HEK293T (cell line): ENCODE measurements around the gene SLC6A17.
A peak's percentile ranks its signal among the peaks of the same experiment; 100 is the strongest.

Experiments used
- CTCF ChIA-PET: fragments of 350-600 bp; formaldehyde crosslinking; extraction: SDS; loops from one replicate; lab custom pipeline; 2021; ENCODE audit warnings: antibody characterized with exemption, inconsistent platforms; lab: Yijun Ruan, JAX
- POLR2A ChIA-PET: fragments of 350-600 bp; formaldehyde crosslinking; extraction: SDS; loops from one replicate; lab custom pipeline; 2020; ENCODE audit warnings: antibody characterized with exemption, inconsistent platforms; lab: Yijun Ruan, JAX
- DNase-seq: peaks from one replicate; pipeline ENCODE4 v3.0.0; 2012; ENCODE audit warnings: mixed read lengths; ENCODE audit errors: extremely low spot score
- ARNT ChIP-seq: fragments of 450-650 bp; IDR thresholded peaks from 2 replicates; pipeline ENCODE4 v1.6.1; 2017; ENCODE audit warnings: mild to moderate bottlenecking
- BHLHE40 ChIP-seq: fragments of 450-650 bp; IDR thresholded peaks from 2 replicates; pipeline ENCODE4 v1.6.1; 2016; ENCODE audit warnings: mild to moderate bottlenecking, moderate library complexity, borderline replicate concordance
- CTBP1 ChIP-seq: fragments of 450-650 bp; IDR thresholded peaks from 2 replicates; pipeline ENCODE4 v1.6.1; 2016; ENCODE audit warnings: borderline replicate concordance
- ELF4 ChIP-seq: fragments of 450-650 bp; IDR thresholded peaks from 2 replicates; pipeline ENCODE4 v1.6.1; 2017; ENCODE audit warnings: antibody characterized with exemption
- FOXA1 ChIP-seq: fragments of 450-650 bp; IDR thresholded peaks from 2 replicates; pipeline ENCODE4 v1.6.1; 2016; ENCODE audit warnings: mild to moderate bottlenecking
- FOXK2 ChIP-seq: fragments of 450-650 bp; IDR thresholded peaks from 2 replicates; pipeline ENCODE4 v1.6.1; 2016; ENCODE audit warnings: mild to moderate bottlenecking
- FOXM1 ChIP-seq: fragments of 450-650 bp; IDR thresholded peaks from 2 replicates; pipeline ENCODE4 v1.6.1; 2017; ENCODE audit warnings: mild to moderate bottlenecking, borderline replicate concordance
- HDGF ChIP-seq: fragments of 450-650 bp; IDR thresholded peaks from 2 replicates; pipeline ENCODE4 v1.6.1; 2017; ENCODE audit warnings: antibody characterized with exemption, borderline replicate concordance
- L3MBTL2 ChIP-seq: fragments of 450-650 bp; conservative IDR thresholded peaks from 2 replicates; pipeline ENCODE4 v1.6.1; 2016; ENCODE audit warnings: mild to moderate bottlenecking
- LEF1 ChIP-seq: fragments of 450-650 bp; IDR thresholded peaks from 2 replicates; pipeline ENCODE4 v1.6.1; 2017; ENCODE audit warnings: mild to moderate bottlenecking, borderline replicate concordance
- NFRKB ChIP-seq: fragments of 450-650 bp; IDR thresholded peaks from 2 replicates; pipeline ENCODE4 v1.6.1; 2016; ENCODE audit warnings: mild to moderate bottlenecking, moderate library complexity
- SP1 ChIP-seq: fragments of 450-650 bp; IDR thresholded peaks from 2 replicates; pipeline ENCODE4 v1.6.1; 2017
- SUZ12 ChIP-seq: fragments of 450-650 bp; IDR thresholded peaks from 2 replicates; pipeline ENCODE4 v1.6.1; 2016; ENCODE audit warnings: mild to moderate bottlenecking
- TARDBP ChIP-seq: fragments of 450-650 bp; IDR thresholded peaks from 2 replicates; pipeline ENCODE4 v1.6.1; 2016
- ZNF384 ChIP-seq: fragments of 450-650 bp; IDR thresholded peaks from 2 replicates; pipeline ENCODE4 v1.6.1; 2016
- TF ChIP-seq, protein P1 (sequence below): fragments of 450-650 bp; IDR thresholded peaks from 2 replicates; pipeline ENCODE4 v1.6.1; 2016

The SLC6A17 gene

DNA sequence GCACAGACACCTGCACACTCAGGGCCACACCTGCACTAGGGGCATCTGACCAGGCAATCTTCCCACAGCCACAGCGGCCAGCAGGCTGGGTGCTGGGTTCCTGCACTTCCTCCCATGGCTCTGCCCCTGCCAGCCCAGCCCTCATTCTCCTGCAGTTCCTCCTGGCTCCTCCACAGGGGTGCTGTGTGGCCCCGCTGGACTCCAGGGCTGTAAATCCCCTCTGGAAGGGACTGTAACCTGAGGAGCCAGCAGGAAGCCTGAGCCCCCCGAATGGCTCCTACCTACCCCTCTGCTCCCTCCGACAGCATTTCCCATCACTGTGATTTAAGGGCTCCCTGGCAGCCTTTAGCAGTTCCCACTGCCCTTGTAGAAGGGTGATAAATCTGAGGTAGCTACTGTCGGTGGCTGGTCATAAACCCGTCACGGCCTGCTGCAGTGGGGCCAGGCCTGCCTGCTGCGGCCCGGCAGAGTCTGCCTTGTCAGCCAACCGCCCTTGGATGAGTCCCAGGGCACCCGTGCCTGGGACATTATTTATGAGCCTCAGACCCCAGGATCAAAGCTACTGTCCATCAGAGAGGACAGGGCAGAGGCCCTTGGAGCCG is 29.2 kb upstream of the SLC6A17 start:
- TF ChIP-seq, protein P1, sequence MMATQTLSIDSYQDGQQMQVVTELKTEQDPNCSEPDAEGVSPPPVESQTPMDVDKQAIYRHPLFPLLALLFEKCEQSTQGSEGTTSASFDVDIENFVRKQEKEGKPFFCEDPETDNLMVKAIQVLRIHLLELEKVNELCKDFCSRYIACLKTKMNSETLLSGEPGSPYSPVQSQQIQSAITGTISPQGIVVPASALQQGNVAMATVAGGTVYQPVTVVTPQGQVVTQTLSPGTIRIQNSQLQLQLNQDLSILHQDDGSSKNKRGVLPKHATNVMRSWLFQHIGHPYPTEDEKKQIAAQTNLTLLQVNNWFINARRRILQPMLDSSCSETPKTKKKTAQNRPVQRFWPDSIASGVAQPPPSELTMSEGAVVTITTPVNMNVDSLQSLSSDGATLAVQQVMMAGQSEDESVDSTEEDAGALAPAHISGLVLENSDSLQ, result peak; percentile 98
- TF ChIP-seq SP1 (no peak), CTBP1 (peak; percentile 45; the same call in 1 of the 2 replicates)
- POLR2A ChIA-PET, result no interaction called here
- CTCF ChIA-PET, result no interaction called here
- peak; percentile 58 for DNase-seq

DNA sequence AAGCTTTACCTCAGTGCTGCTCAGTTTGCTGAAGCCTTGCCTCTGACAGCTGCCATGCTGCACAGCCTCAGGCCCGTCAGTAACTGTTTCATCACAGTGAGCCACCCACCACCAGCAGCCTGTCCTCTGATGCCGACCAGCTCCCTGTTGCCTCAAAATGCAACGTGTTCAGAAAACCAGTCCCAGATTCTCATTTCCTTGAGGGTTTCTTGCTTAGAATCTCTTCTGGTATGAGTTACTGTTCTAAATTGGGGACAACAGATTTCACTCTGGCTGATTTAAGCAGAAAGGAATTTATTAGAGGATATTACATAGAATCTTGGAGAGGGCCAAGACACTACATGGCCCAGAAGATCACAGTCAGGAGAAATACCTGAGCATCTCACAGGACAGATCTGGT is 27.1 kb upstream of the SLC6A17 start:
- POLR2A ChIA-PET, result no interaction called here
- TF ChIP-seq TARDBP, result no peak
- no peak for TF ChIP-seq ZNF384
- no peak for TF ChIP-seq NFRKB
- TF ChIP-seq FOXM1, result no peak
- no peak for TF ChIP-seq SP1
- TF ChIP-seq FOXA1, result no peak
- no peak for TF ChIP-seq HDGF
- no peak for TF ChIP-seq CTBP1
- no peak for TF ChIP-seq ARNT
- TF ChIP-seq, protein P1, result no peak
- TF ChIP-seq BHLHE40, result no peak
- TF ChIP-seq LEF1, result no peak
- DNase-seq, result no peak
- CTCF ChIA-PET, result no interaction called here

DNA sequence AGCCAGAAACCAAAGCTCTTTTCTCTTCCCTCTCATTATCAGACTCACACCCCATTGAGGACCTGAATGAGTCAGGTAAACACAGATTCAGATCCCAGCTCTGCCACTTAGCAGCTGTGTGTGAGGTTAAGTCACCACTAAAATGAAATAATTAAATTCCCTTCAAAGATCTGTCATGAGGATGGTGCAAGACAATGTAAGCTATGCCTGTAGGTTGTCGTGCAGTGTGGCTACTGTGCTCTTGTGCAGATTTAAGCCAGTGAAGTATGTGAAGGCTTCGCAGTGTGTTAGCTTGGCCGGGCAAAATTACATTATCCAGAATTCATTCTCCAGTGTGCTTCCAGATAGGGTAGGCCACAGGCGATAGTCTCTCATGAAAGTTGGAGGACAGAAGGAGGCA is 24.5 kb upstream of the SLC6A17 start:
- ChIA-PET CTCF (no interaction called here), POLR2A (no interaction called here)
- no peak for TF ChIP-seq ARNT
- no peak for TF ChIP-seq SP1
- TF ChIP-seq, protein P1, result no peak
- TF ChIP-seq LEF1, result no peak
- no peak for TF ChIP-seq ZNF384
- TF ChIP-seq NFRKB, result no peak
- TF ChIP-seq ELF4, result no peak
- TF ChIP-seq TARDBP, result no peak
- no peak for TF ChIP-seq FOXA1
- TF ChIP-seq FOXK2, result no peak
- no peak for TF ChIP-seq L3MBTL2
- TF ChIP-seq CTBP1, result no peak
- TF ChIP-seq SUZ12, result no peak
- TF ChIP-seq FOXM1, result no peak
- DNase-seq, result no peak

DNA sequence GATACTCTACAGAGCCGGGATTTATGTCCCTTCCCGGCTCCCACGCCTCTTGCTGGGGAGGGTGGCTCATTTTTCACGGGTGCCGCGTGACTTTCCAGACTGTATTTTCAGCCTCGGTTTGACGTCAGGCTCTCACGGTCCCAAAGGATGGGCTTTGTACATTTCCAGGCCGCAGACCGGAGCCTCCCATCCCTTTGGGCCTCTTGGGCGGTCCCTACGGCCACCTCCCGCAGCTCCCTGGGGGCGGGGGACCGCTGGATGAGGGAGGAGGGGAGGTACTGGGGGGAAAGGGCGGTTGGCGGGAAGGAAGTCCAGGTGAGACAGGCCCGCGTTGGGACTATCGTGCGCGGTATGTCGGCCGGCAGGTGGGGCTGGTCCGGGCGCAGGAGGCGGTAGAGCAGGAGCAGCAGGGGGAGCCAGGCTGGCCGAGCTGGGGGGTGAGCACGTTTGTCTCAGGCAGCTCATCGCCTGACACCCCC is 20.1 kb upstream of the SLC6A17 start:
- DNase-seq, result no peak
- CTCF ChIA-PET, result no interaction called here
- TF ChIP-seq TARDBP (no peak), ZNF384 (no peak), FOXA1 (no peak), CTBP1 (no peak), L3MBTL2 (no peak), BHLHE40 (no peak), ELF4 (no peak), FOXK2 (no peak), ARNT (no peak), HDGF (no peak)
- TF ChIP-seq, protein P1, result no peak
- POLR2A ChIA-PET, result no interaction called here

DNA sequence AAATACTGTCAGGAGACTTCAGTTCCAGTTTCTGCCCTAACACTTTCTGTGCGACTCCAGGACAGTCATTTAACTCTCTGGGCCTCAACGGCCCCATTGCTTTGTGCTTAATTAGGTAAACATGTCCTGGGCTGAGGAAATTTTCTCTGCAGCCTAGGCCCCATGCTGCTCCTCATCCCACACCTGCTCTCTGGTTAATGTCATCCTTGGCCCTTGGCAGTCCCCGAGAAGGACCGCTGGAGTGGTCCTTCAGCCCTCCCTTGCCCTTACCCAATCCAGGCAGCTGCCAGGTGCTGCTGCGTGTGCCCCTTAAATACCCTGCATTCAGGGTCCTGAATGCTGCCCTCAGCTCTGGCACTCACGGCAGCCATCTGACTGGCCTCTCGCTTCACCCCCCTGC is 19.3 kb upstream of the SLC6A17 start:
- no peak for TF ChIP-seq FOXA1
- TF ChIP-seq ARNT, result no peak
- TF ChIP-seq ZNF384, result no peak
- TF ChIP-seq TARDBP, result no peak
- TF ChIP-seq SP1, result no peak
- no peak for TF ChIP-seq FOXK2
- ChIA-PET CTCF (no interaction called here), POLR2A (no interaction called here)
- no peak for DNase-seq

DNA sequence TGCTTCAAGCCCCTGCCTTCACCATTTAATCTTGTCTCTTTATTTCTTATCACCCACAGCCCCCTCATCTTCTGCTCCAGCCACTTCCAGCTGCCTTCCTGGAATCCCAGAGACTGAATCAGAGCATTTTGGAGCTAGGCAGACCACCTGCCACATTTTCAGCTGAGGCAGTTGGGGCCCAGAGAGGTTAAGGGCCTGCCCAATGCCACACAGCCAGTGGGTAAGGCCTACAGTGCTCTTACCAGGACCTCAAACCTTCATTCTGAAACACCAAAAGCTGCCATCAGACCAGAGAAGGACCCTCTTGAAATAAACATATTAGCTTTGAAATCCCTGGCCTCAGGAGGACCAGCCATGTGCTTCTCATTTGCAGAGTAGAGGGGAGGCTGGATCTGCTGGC is 17.6 kb upstream of the SLC6A17 start:
- CTCF ChIA-PET, result no interaction called here
- POLR2A ChIA-PET, result no interaction called here
- no peak for DNase-seq
- TF ChIP-seq ELF4 (no peak), NFRKB (no peak), TARDBP (no peak), L3MBTL2 (no peak), LEF1 (no peak), HDGF (no peak), FOXM1 (no peak), CTBP1 (no peak), SUZ12 (no peak), FOXA1 (no peak), ARNT (no peak), BHLHE40 (no peak), ZNF384 (no peak)
- TF ChIP-seq, protein P1, result no peak
